IMR-90 (cell line): Measurements from ENCODE around the gene RSPO4. TPM values are rescaled to one million over a fixed set of nuclear protein-coding genes. Genes with fewer than 3 reads are reported as not detected.

Source experiments
- ATAC-seq: fragments of 200-7000 bp; cut with Tn5 transposase; 2 replicates; pipeline ENCODE4 v1.9.1; 2020; ENCODE audit warnings: low read depth, mild to moderate bottlenecking, moderate library complexity
- BruUV-seq: library from RNA; stranded (reverse); fragments of 400-500 nt; replicated peaks from 2 replicates; lab custom pipeline; 2021; lab: Mats Ljungman, UMichigan
- CTCF ChIA-PET: fragments of 300-600 bp; formaldehyde crosslinking; extraction: SDS; loops from one replicate; lab custom pipeline; 2021; ENCODE audit warnings: antibody characterized with exemption; lab: Yijun Ruan, JAX
- POLR2A ChIA-PET: fragments of 300-600 bp; sonication (Branson Sonifier 250); formaldehyde crosslinking; loops from one replicate; lab custom pipeline; 2022; ENCODE audit warnings: antibody characterized with exemption; ENCODE audit not compliant: unreplicated experiment; lab: Charles Lee
- DNase-seq: peaks from one replicate; pipeline ENCODE4 v3.0.0; 2013
- H2AFZ ChIP-seq: replicated peaks from 2 replicates; pipeline ENCODE3; 2013; ENCODE audit warnings: low read length, mild to moderate bottlenecking; ENCODE audit not compliant: poor library complexity
- H2AK5ac ChIP-seq: 2 replicates; pipeline ENCODE4 v1.6.1; 2013; ENCODE audit warnings: low read depth, low read length, inconsistent platforms
- H2AK9ac ChIP-seq: replicated peaks from 2 replicates; pipeline ENCODE3; 2013; ENCODE audit warnings: mild to moderate bottlenecking, low read depth, low read length, moderate library complexity; ENCODE audit not compliant: poor library complexity
- H2BK120ac ChIP-seq: 2 replicates; pipeline ENCODE4 v1.6.1; 2013; ENCODE audit warnings: low read depth, low read length, inconsistent platforms
- H2BK15ac ChIP-seq: 3 replicates; pipeline ENCODE4 v1.6.1; 2013; ENCODE audit warnings: low read depth, low read length, inconsistent platforms
- H2BK20ac ChIP-seq: 2 replicates; pipeline ENCODE4 v1.6.1; 2013; ENCODE audit warnings: low read depth, mild to moderate bottlenecking, inconsistent platforms, low read length, moderate library complexity
- H2BK5ac ChIP-seq: 2 replicates; pipeline ENCODE4 v1.6.1; 2013; ENCODE audit warnings: mild to moderate bottlenecking, low read depth, low read length, inconsistent platforms; ENCODE audit not compliant: poor library complexity, severe bottlenecking
- H3K14ac ChIP-seq: replicated peaks from 2 replicates; pipeline ENCODE4 v1.6.1; 2013; ENCODE audit warnings: low read depth, low read length, inconsistent platforms
- H3K18ac ChIP-seq: 2 replicates; pipeline ENCODE4 v1.6.1; 2013; ENCODE audit warnings: low read depth, low read length, control low read depth
- H3K23ac ChIP-seq: 2 replicates; pipeline ENCODE4 v1.6.1; 2013; ENCODE audit warnings: low read depth, low read length, inconsistent platforms
- H3K27ac ChIP-seq: 2 replicates; pipeline ENCODE4 v1.5.1; 2013; ENCODE audit warnings: mild to moderate bottlenecking, control low read depth, low read length; ENCODE audit not compliant: insufficient read depth
- H3K27me3 ChIP-seq: 2 replicates; pipeline ENCODE4 v1.6.1; 2013; ENCODE audit warnings: low read length; ENCODE audit not compliant: control insufficient read depth, insufficient read depth
- H3K36me3 ChIP-seq: 2 replicates; pipeline ENCODE4 v1.6.1; 2013; ENCODE audit warnings: low read length, mixed read lengths; ENCODE audit not compliant: control insufficient read depth, insufficient read depth
- H3K4ac ChIP-seq: 2 replicates; pipeline ENCODE4 v1.6.1; 2013; ENCODE audit warnings: low read depth, low read length, inconsistent platforms
- H3K4me1 ChIP-seq: 2 replicates; pipeline ENCODE4 v1.6.1; 2013; ENCODE audit warnings: low read length, mixed read lengths; ENCODE audit not compliant: control insufficient read depth, insufficient read depth
- H3K4me2 ChIP-seq: 2 replicates; pipeline ENCODE4 v1.6.1; 2013; ENCODE audit warnings: low read depth, mild to moderate bottlenecking, control low read depth, low read length, moderate library complexity
- H3K4me3 ChIP-seq: 2 replicates; pipeline ENCODE4 v1.5.1; 2013; ENCODE audit warnings: low read depth, mild to moderate bottlenecking, control low read depth, low read length, moderate library complexity; ENCODE audit not compliant: insufficient read depth
- H3K56ac ChIP-seq: 2 replicates; pipeline ENCODE4 v1.6.1; 2013; ENCODE audit warnings: low read length, inconsistent platforms; ENCODE audit not compliant: insufficient read depth; ENCODE audit errors: extremely low read depth
- H3K79me1 ChIP-seq, 2 experiments: 2 replicates each; pipeline ENCODE4 v1.6.1; 2013; ENCODE audit warnings: low read length in 2 of 2, inconsistent platforms in 1 of 2, low read depth in 1 of 2
- H3K9ac ChIP-seq: 2 replicates; pipeline ENCODE4 v1.6.1; 2013; ENCODE audit warnings: low read depth, low read length, control low read depth
- H3K9me1 ChIP-seq: 2 replicates; pipeline ENCODE4 v1.6.1; 2013; ENCODE audit warnings: low read length, inconsistent platforms; ENCODE audit not compliant: insufficient read depth
- H3K9me3 ChIP-seq: 2 replicates; pipeline ENCODE4 v1.6.1; 2013; ENCODE audit warnings: low read length; ENCODE audit not compliant: control insufficient read depth, insufficient read depth
- H4K20me1 ChIP-seq: 2 replicates; pipeline ENCODE4 v1.6.1; 2013; ENCODE audit warnings: low read length, inconsistent platforms; ENCODE audit not compliant: insufficient read depth
- H4K5ac ChIP-seq: 2 replicates; pipeline ENCODE4 v1.6.1; 2013; ENCODE audit warnings: mild to moderate bottlenecking, low read depth, low read length, control low read depth
- H4K8ac ChIP-seq, 2 experiments: 2 replicates each; pipeline ENCODE4 v1.6.1; 2013; ENCODE audit warnings: low read depth in 2 of 2, low read length in 2 of 2, control low read depth in 1 of 2, inconsistent platforms in 1 of 2
- H4K91ac ChIP-seq: 2 replicates; pipeline ENCODE4 v1.6.1; 2013; ENCODE audit warnings: low read depth, low read length, inconsistent platforms; ENCODE audit not compliant: insufficient read depth
- MAZ ChIP-seq: IDR thresholded peaks from 2 replicates; pipeline ENCODE4 v1.6.1; 2012; ENCODE audit warnings: low read depth, mild to moderate bottlenecking, low read length, improper control_type of control experiment, moderate library complexity, borderline replicate concordance
- USF2 ChIP-seq: fragments of 150-350 bp; IDR thresholded peaks from 2 replicates; pipeline ENCODE4 v1.6.1; 2017; ENCODE audit warnings: mild to moderate bottlenecking, antibody characterized with exemption, low read length, low read depth
- WGBS, 2 experiments: methylation state at CpG; one replicate each; pipeline versions ENCODE4 v1.1.5 to v1.1.7; 2013; ENCODE audit warnings: missing lambda C conversion rate in 2 of 2; ENCODE audit not compliant: insufficient read length in 1 of 2; ENCODE audit errors: extremely low coverage in 2 of 2; 5-methylcytosine and 5-hydroxymethylcytosine counted together
- dilution Hi-C: fragments of 300-500 bp; cut with HindIII; formaldehyde crosslinking; loops from one replicate; pipeline ENCODE4 v1.14.3; 2018; ENCODE audit warnings: low sequenced_read_pairs; ENCODE audit not compliant: unreplicated experiment
- in situ Hi-C: fragments of 300-500 bp; cut with MboI; formaldehyde crosslinking; loops from 3 replicates; pipeline ENCODE4 v1.14.3; 2019; ENCODE audit warnings: low sequenced_read_pairs, inconsistent platforms, mixed read lengths
- intact Hi-C: fragments of 100-400 bp; cut with micrococcal nuclease; formaldehyde crosslinking; loops from 2 replicates; pipeline ENCODE4 v1.10.0; 2022
- polyA plus RNA-seq, 3 experiments: library from polyadenylated mRNA; depleted of rRNA; stranded (reverse); fragments of >200 nt; gene quantifications; 2 replicates each; pipeline ENCODE4 v1.2.3, GENCODE V29; 2012; ENCODE audit warnings: low replicate concordance in 1 of 3
- total RNA-seq: library from RNA; depleted of rRNA; stranded (reverse); fragments of >200 nt; gene quantifications from 2 replicates; pipeline ENCODE4 v1.2.3, GENCODE V29; 2012

The RSPO4 gene
- total and polyA plus RNA-seq, 2 of the 4 experiments (the other 2 are of a cell fraction): not detected

GRCh38 chr20:1033751-1034414 lies 31.8 kb upstream of the RSPO4 start:
- Histone ChIP-seq H3K27me3 (peaks cover 2% of the 10 kb centered on the region; the same call in 1 of the 2 replicates), H3K4ac (no peak overlapping the region), H3K4me3 (no peak overlapping the region), H3K56ac (no peak overlapping the region), H4K5ac (no peak overlapping the region), H2AFZ (no peak overlapping the region), H4K8ac (no peak overlapping the region), H3K4me2 (no peak overlapping the region), H2BK5ac (no peak overlapping the region), H3K14ac (no peak overlapping the region), H2BK15ac (no peak overlapping the region), H3K9me3 (no peaks in the 10 kb centered on the region), H3K9me1 (no peaks in the 10 kb centered on the region), H3K18ac (no peak overlapping the region), H2AK5ac (no peak overlapping the region), H3K27ac (no peak overlapping the region), H2BK120ac (no peak overlapping the region), H2BK20ac (no peak overlapping the region), H2AK9ac (no peak overlapping the region), H3K4me1 (no peaks in the 10 kb centered on the region), H4K20me1 (no peaks in the 10 kb centered on the region), H3K9ac (no peak overlapping the region), H4K91ac (no peak overlapping the region), H3K36me3 (no peaks in the 10 kb centered on the region), H3K23ac (no peak overlapping the region), H3K79me1 (no peaks in the 10 kb centered on the region)
- intact Hi-C loops: no loop called here
- ChIA-PET CTCF (interaction anchor here (0.7 kb wide), 1 partner anchor 224 kb away, joined by 3 read pairs; no protein-coding TSS in a partner anchor), POLR2A (no interaction called here)
- dilution Hi-C loops: no loop called here
- TF ChIP-seq MAZ (no peak), USF2 (no peak)
- ATAC-seq (no peak), DNase-seq (no peak)
- in situ Hi-C loops: no loop called here
- BruUV-seq: no TSS peak
- WGBS, 2 experiments: 37% methylated on average over 5 of the region's 6 CpGs; no CpG with 5 or more reads in 1 of the 2 experiments
